GM23248 (cell line): Measurements from ENCODE around the gene PFKFB2.

Experiments
- EZH2 ChIP-seq: fragments of 200-600 bp; sonication (generic); IDR thresholded peaks from 2 replicates; pipeline ENCODE4 v1.6.1; 2018; ENCODE audit warnings: antibody characterized with exemption, mild to moderate bottlenecking; ENCODE audit not compliant: insufficient read depth, poor library complexity, severe bottlenecking
- EZH2phosphoT487 ChIP-seq: fragments of 200-600 bp; sonication (generic); IDR thresholded peaks from 2 replicates; pipeline ENCODE4 v1.6.1; 2018; ENCODE audit warnings: antibody characterized with exemption, moderate library complexity, mild to moderate bottlenecking, low read depth; ENCODE audit not compliant: insufficient read depth

DNA sequence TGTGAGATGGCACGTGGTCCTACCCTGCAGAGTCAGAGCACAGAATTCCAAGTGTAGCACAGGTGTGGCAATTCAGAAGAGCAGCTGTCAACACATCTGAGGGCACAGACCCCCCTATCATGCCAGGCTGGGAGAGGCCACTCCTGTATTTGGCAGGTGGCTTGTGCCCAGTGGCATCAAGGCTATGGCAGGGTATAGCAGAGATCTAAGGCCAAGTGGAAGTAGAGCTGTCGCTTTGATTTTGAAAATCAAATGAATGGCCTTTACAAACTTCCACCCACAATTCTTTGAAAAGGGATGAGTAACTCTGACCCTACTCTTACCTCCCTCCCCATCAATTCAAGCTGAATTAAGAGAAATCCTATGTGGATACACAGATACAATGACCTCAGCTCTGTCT lies 33.9 kb upstream of the PFKFB2 start:
- TF ChIP-seq EZH2 (no peak), EZH2phosphoT487 (no peak)
